Activated naive CD8-positive, alpha-beta T cell treated with anti-CD3 and anti-CD28 coated beads, Interleukin-2, amount 10 ng/mL, durations not matched to agents 7 days and 5 days (primary cell): ENCODE data around the gene STX2. TPM values are rescaled to one million over a fixed set of nuclear protein-coding genes. Genes with fewer than 3 reads are reported as not detected.
"Not testable (repeated sequence)": the region's sequence is repeated elsewhere in the genome, so short reads cannot be mapped to it uniquely, and the experiment has no call there.

Experiments used
- ATAC-seq: fragments of 150-1000 bp; cut with Tn5 transposase; one replicate; pipeline ENCODE4 v1.10.0; 2021; ENCODE audit warnings: low read depth, moderate library complexity
- POLR2A ChIA-PET: fragments of 350-600 bp; sonication (Branson Sonifier 250); formaldehyde crosslinking; loops from one replicate; lab custom pipeline; 2021; ENCODE audit warnings: antibody characterized with exemption; lab: Charles Lee
- DNase-seq: peaks from one replicate; pipeline ENCODE4 v3.0.0; 2021
- H3K27ac Mint-ChIP-seq: one replicate; pipeline ENCODE4 v1.8.0; 2022; ENCODE audit warnings: mild to moderate bottlenecking, mixed read lengths
- H3K27me3 Mint-ChIP-seq: one replicate; pipeline ENCODE4 v1.8.0; 2022; ENCODE audit warnings: mild to moderate bottlenecking, moderate library complexity, mixed read lengths
- H3K36me3 Mint-ChIP-seq: one replicate; pipeline ENCODE4 v1.8.0; 2021; ENCODE audit warnings: mild to moderate bottlenecking, mixed read lengths
- H3K4me1 Mint-ChIP-seq: one replicate; pipeline ENCODE4 v1.8.0; 2021; ENCODE audit warnings: mixed read lengths
- H3K4me3 Mint-ChIP-seq: one replicate; pipeline ENCODE4 v1.8.0; 2022; ENCODE audit warnings: mild to moderate bottlenecking, moderate library complexity, mixed read lengths
- H3K9me3 Mint-ChIP-seq: one replicate; pipeline ENCODE4 v1.8.0; 2021; ENCODE audit warnings: mixed read lengths
- total RNA-seq, 2 experiments: library from RNA; stranded (reverse); gene quantifications; one replicate each; pipeline ENCODE4 v1.2.3, GENCODE V29; 2021

Gene STX2
- total RNA-seq, 2 experiments from 2014 or later: 20.7 to 22.5 TPM

DNA sequence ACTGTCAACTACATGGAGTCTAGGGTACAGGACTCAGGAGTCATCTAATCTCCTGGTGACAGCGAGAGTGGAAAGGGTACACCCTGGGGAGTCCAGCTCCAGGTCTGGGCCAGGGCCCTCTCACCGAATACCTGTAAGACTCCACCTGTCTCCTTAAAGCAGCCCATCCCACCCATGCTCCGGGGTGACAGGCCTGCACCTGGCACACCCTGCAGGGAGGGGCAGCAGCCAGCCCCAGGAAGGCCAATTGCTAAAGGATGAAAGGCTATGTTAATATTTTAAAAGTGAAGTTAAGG is 45.5 kb downstream of the STX2 start:
- POLR2A ChIA-PET: no interaction called here
- no peak for ATAC-seq
- Mint-ChIP-seq H3K27me3 (no peaks in the 10 kb centered on the region), H3K4me3 (no peak overlapping the region), H3K4me1 (peaks cover 11% of the 10 kb centered on the region), H3K27ac (no peak overlapping the region), H3K9me3 (no peaks in the 10 kb centered on the region), H3K36me3 (peaks cover 10% of the 10 kb centered on the region)
- DNase-seq: no peak

DNA sequence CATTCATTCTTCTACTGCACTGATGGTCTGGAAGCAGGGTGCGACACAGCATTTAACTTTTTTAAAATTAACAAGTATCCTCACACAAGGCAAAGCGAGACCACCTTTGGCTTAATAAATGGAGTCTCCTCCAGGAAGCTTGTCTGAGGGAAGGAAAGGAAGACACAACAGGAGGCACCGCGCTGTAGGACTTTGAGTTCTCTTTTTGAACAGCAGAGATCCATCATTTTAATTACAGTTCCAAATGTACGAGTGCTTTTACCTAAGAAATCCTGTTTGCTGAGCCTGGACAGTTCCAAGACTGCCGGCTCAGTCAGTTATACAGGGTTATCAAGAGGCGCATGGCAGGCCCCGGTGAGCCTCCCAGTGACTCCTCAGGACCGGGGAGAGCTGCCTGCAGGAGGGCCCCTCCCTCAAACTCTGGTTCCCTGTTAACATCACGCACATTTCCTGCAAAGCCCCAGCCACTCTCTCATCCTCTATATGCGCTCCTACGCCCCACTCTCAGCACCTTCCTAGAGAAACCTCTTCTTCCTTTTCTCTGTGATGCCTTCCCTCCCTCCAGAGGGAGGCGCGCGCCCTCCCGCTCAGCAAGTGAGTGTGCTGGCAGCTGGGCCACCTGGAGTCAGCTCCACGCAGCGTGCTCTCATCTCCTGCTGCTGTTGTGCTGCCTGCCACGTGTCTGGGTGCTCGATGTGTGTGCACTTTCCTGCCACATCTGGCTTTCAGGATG is 46.1 kb downstream of the STX2 start:
- DNase-seq (no peak), ATAC-seq (no peak)
- Mint-ChIP-seq H3K27me3 (no peaks in the 10 kb centered on the region), H3K27ac (no peak overlapping the region), H3K4me1 (peaks cover 9% of the 10 kb centered on the region), H3K4me3 (no peak overlapping the region), H3K36me3 (peaks cover 10% of the 10 kb centered on the region), H3K9me3 (no peaks in the 10 kb centered on the region)
- POLR2A ChIA-PET: no interaction called here

DNA sequence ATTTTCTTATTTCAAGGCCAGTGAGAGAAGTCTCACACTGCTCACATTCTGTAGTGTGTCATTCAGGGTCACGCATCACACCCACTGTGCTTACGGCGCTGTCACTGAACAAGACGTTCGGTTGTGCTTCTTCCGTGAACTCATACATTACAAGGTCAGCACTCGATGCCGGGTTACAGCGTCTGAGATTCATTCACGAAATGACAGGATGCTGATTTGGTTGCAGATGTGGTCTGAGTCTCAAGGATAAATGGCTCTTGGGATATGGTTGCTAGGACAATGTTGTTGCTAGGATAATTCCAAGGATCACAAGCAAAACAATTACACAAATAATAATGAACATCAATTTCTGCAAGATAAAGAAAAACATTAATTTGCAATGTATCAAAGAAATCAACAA is 47.4 kb downstream of the STX2 start:
- POLR2A ChIA-PET: no interaction called here
- Mint-ChIP-seq H3K4me3 (no peak overlapping the region), H3K27me3 (no peaks in the 10 kb centered on the region), H3K27ac (no peak overlapping the region), H3K4me1 (peaks cover under 1% of the 10 kb centered on the region), H3K9me3 (no peaks in the 10 kb centered on the region), H3K36me3 (peaks cover 13% of the 10 kb centered on the region)
- DNase-seq (no peak), ATAC-seq (no peak)

DNA sequence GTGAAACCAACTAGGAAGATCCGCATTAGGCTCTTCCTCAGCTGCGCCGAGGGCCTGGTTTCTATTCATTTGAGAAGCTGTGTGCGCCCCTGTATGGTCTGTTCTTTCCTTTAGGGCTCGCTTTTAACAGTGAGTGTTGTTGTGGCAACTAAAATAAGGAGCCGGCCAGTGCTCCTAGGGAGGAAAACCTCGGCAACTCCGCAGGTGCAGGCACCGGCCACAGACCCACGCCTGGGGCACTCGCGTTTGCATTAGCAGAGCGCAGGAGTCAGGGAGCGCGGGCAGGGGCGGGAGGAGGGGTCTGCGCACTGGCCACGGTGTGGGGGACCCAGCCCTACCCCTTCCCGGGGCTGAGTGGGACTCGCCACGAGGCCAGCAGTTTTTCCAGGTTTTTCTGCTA is 50.5 kb downstream of the STX2 start:
- POLR2A ChIA-PET: no interaction called here
- ATAC-seq (no peak), DNase-seq (no peak)
- H3K36me3 Mint-ChIP-seq: peaks cover 27% of the 10 kb centered on the region
- peaks cover 8% of the 10 kb centered on the region for H3K9me3 Mint-ChIP-seq
- H3K27ac Mint-ChIP-seq: no peak overlapping the region
- no peaks in the 10 kb centered on the region for H3K27me3 Mint-ChIP-seq
- H3K4me3 Mint-ChIP-seq: no peak overlapping the region
- H3K4me1 Mint-ChIP-seq: no peaks in the 10 kb centered on the region

DNA sequence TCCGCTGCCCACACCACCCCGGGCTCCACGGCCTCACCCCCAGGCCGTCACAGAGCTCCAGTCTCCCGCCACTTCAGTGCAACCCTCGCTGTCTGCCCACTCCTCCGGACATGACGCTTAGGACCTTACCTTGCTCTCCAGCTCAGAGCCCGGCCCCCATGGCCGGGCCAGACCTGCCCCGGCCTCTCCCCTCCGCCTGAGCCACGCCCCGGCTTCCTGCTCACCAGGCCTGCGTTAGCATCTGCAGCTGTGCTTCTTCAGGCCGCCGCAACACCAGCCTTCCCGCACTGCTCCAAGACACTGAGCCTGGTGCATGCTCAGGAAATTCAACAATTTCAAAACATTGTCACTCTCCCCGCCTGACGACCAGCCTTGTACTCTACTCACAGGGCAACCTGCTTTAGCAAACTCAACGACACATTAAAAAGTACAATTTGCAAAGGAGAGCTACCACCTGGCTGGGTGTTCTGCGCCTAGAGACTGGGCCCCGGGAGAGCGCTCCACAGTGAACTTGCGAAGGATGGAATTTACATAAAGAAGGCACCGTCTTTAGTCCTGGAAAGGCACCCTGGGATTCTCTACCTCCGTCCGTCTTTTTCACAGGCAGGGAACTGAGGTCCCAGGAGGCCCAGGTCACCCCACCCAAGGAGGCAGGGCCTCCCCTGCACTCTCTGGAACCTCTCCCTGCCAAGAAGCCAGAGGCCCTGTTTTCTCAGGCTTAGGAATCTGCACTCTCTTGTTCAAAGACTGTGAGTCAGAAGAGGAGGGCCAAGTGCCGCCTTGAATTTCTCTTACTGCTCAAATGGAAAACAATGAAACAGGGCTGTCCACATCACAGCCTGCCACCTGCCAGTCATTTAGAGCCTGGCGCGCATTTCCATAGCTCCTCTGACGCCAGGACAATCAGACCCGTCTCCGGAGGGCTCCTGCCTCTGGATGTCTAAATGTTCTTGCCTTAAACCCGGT is 51.3 kb downstream of the STX2 start:
- DNase-seq: no peak
- H3K27ac Mint-ChIP-seq: no peak overlapping the region

DNA sequence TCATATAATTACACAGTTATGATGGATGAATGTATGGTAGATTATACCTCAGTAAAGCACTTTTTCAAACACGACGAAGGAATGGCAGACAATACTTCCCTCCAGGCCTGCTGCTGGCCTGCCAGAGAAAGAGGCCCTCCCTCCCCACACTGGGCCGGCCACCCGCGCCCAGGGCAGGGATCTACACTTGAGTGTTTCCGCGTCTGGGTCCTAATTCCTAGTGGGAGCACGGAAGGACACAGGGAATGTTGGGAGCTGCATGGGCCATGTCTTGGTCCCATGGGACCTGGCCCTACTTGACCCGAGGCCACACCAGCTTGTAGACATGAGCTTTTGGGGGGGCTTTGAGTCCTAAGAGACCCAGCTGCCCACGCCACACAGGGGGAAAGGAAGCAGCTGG is 52.0 kb downstream of the STX2 start:
- peaks cover 8% of the 10 kb centered on the region for H3K9me3 Mint-ChIP-seq
- H3K27ac Mint-ChIP-seq: no peak overlapping the region
- H3K27me3 Mint-ChIP-seq: no peaks in the 10 kb centered on the region
- ATAC-seq: no peak
- no peak overlapping the region for H3K4me3 Mint-ChIP-seq
- POLR2A ChIA-PET: no interaction called here
- H3K36me3 Mint-ChIP-seq: peaks cover 30% of the 10 kb centered on the region
- DNase-seq: no peak
- no peaks in the 10 kb centered on the region for H3K4me1 Mint-ChIP-seq

More for the DNA sequence above, 51.3 kb downstream of the STX2 start:
- no peaks in the 10 kb centered on the region for H3K4me1 Mint-ChIP-seq
- no peaks in the 10 kb centered on the region for H3K27me3 Mint-ChIP-seq
- ATAC-seq: no peak
- peaks cover 30% of the 10 kb centered on the region for H3K36me3 Mint-ChIP-seq
- peaks cover 8% of the 10 kb centered on the region for H3K9me3 Mint-ChIP-seq
- H3K4me3 Mint-ChIP-seq: no peak overlapping the region
- POLR2A ChIA-PET: no interaction called here

DNA sequence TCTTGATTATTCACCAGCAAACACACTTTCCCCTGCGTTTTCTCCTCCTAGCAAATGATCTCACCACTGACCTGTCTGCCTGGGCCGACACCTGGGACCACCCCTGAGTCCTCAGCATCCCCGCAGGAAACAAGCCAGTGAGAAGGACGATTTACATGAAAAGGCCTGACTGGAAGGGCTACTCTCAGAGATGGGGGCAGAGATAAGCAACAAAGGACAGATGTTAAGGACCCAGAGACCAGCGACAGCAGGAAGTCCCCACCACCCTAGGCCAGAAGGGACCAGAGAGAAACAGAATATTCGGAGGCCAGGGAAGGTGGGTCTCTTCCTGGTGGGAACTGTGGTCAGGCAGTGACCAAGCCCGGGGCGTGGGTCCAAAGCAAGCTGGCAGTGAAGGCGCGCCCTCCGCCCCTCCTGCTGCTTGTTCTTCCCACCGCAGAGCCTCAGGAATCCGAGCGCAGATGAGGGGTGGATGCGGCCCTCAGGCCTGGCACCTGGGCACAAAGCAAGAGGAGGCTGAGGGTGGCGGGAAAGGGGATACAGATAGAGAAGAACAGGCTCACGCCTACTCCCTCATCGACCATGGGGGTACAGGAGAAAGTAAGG is 55.8 kb downstream of the STX2 start:
- POLR2A ChIA-PET: no interaction called here
- H3K36me3 Mint-ChIP-seq: peaks cover 26% of the 10 kb centered on the region
- H3K4me3 Mint-ChIP-seq: no peak overlapping the region
- H3K9me3 Mint-ChIP-seq: peaks cover 8% of the 10 kb centered on the region
- H3K4me1 Mint-ChIP-seq: no peaks in the 10 kb centered on the region
- no peak for ATAC-seq
- H3K27ac Mint-ChIP-seq: no peak overlapping the region
- H3K27me3 Mint-ChIP-seq: no peaks in the 10 kb centered on the region
- no peak for DNase-seq

DNA sequence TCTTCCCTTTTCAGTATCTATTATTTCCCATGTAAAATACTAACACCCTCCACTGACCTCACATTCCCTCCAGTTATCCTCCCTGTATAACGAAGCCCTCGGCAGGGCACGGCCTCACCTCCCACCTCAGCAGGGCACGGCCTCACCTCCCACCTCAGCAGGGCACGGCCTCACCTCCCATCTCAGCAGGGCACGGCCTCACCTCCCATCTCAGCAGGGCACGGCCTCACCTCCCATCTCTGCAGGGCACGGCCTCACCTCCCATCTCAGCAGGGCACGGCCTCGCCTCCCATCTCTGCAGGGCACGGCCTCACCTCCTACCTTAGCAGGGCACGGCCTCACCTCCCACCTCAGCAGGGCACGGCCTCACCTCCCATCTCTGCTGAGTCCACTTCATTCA is 56.8 kb downstream of the STX2 start:
- POLR2A ChIA-PET, H3K27me3 Mint-ChIP-seq, ATAC-seq, H3K4me3 Mint-ChIP-seq, H3K27ac Mint-ChIP-seq, DNase-seq, H3K4me1 Mint-ChIP-seq, H3K9me3 Mint-ChIP-seq: not testable (repeated sequence)
- peaks cover 23% of the 10 kb centered on the region for H3K36me3 Mint-ChIP-seq

DNA sequence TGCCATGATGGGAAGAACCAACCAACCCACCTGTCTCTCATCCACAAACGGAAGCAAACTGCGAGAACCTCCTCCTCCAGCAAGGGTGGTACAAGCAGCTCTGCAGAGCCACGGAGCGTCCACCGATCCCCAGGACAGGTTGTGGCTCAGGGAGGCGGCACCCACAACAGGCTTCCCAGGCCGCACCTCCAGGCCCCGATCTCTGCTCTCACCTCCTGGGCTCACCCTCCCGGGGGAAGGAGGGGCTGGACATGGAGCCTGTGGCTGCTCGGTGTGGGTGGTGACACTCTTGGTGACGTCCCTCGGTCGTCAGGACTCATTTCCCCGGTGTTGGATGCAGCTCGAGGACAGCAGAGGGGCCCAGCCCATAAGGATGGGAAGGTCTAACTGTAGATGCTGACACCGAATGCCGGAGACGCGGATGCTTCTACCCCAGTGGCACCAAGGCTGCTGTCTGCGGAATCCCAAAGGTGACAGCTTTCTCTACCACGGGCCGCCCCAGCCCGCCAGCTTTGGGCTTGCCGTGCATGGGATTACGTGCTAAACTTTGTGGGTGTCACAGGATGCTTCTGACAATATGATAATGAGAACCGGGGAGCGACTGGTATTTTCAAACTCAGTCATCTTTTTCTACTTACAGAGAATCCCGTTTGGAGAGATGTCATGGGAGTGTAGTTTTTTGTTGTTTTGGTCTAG is 58.0 kb downstream of the STX2 start:
- Mint-ChIP-seq H3K9me3 (peaks cover 8% of the 10 kb centered on the region), H3K36me3 (peaks cover 19% of the 10 kb centered on the region), H3K4me1 (no peaks in the 10 kb centered on the region), H3K27ac (no peak overlapping the region), H3K27me3 (peaks cover 13% of the 10 kb centered on the region), H3K4me3 (no peak overlapping the region)
- no peak for ATAC-seq
- POLR2A ChIA-PET: no interaction called here
- no peak for DNase-seq

DNA sequence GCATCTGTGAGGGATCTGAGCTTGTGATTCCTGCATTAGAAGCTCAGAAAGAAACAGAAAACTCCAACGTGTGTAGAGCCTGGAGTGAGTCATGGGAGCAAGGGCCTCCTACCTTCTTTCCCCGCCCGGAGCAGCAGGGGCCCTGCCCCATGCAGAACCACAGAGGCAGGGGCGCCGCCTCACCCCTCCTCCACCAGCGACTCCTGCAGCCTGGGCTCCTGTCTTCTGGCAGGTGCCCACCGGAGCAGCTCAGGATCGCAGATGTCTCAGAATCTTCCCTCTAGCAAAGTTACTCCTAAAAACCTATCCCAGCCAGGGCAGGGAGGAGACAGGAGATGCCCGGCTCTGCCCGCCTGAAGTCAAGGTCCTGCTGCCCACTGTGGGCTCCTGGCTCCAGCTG is 58.7 kb downstream of the STX2 start:
- Mint-ChIP-seq H3K4me3 (no peak overlapping the region), H3K9me3 (peaks cover 8% of the 10 kb centered on the region), H3K27me3 (peaks cover 19% of the 10 kb centered on the region), H3K4me1 (peaks cover 4% of the 10 kb centered on the region), H3K27ac (no peak overlapping the region), H3K36me3 (peaks cover 19% of the 10 kb centered on the region)
- POLR2A ChIA-PET: no interaction called here
- DNase-seq (no peak), ATAC-seq (no peak)

DNA sequence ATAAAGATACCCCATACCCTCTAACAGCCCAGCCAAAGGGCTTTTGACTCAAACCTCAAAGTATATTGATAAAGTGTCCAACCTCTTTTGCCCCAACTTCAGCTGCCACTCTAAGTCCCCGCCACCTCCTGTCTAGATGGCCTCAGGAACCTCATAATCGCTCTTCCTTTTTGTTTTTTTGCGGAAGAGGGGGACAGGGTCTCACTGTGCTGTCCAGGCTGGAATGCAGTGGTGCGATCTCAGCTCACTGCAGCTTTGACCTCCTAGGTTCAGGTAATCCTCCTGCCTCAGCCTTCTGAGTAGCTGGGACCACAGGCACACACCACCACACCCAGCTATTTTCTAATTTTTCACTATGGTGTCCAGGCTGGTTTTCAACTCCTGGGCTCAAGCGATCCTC is 60.3 kb downstream of the STX2 start:
- Mint-ChIP-seq H3K4me3 (no peak overlapping the region), H3K9me3 (no peaks in the 10 kb centered on the region), H3K36me3 (peaks cover 6% of the 10 kb centered on the region), H3K4me1 (peaks cover 4% of the 10 kb centered on the region), H3K27ac (no peak overlapping the region), H3K27me3 (peaks cover 31% of the 10 kb centered on the region)
- no peak for ATAC-seq
- POLR2A ChIA-PET: no interaction called here
- DNase-seq: no peak

DNA sequence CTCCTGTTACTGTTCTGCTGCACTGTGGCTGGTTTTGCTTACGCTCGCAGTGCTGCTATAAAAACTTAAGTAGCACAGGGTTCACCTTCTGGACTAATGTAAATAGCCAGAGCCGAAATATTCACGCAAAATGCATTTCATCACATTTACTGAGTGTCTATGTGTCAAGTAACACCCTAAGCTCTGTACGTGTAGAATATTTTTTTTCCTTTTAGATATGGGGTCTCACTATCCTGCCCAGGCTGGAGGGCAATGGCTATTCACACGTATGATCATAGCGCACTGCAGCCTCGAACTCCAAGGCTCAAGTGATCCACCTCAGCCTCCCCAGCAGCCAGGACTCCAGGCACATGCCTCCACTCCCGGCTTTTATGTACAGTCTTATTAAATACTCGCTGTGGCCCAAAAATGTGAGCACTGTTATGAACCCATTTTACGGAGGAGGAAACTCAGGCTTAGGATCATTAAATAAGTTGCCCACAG is 62.2 kb downstream of the STX2 start:
- H3K4me1 Mint-ChIP-seq: peaks cover 4% of the 10 kb centered on the region
- POLR2A ChIA-PET: no interaction called here
- DNase-seq (no peak), ATAC-seq (no peak)
- H3K27ac Mint-ChIP-seq: no peak overlapping the region
- H3K4me3 Mint-ChIP-seq: peak overlapping the region; percentile 73
- H3K9me3 Mint-ChIP-seq: no peaks in the 10 kb centered on the region
- no peaks in the 10 kb centered on the region for H3K36me3 Mint-ChIP-seq
- H3K27me3 Mint-ChIP-seq: peaks cover 41% of the 10 kb centered on the region
